A549 (cell line): ENCODE measurements around the gene TCF7L2. TPM values are rescaled to one million over a fixed set of nuclear protein-coding genes. Genes with fewer than 3 reads are reported as not detected.
A peak's percentile ranks its signal among the peaks of the same experiment; 100 is the strongest.

Source experiments
- ATAC-seq, 2 experiments: fragments of 200-7000 bp in 1 of 2; fragments of >200 bp in 1 of 2; cut with Nextera tagmentation in 1 of 2; cut with Tn5 transposase in 1 of 2; 3 replicates each; pipeline versions ENCODE4 v1.8.0 to v1.9.1; 2018 to 2020; ENCODE audit warnings: mild to moderate bottlenecking in 1 of 2, moderate library complexity in 1 of 2
- CTCF ChIA-PET: fragments of 300-600 bp; sonication (Branson Sonifier 250); formaldehyde crosslinking; extraction: SDS; loops from one replicate; lab custom pipeline; 2021; ENCODE audit warnings: antibody characterized with exemption, inconsistent platforms; lab: Yijun Ruan, JAX
- POLR2A ChIA-PET: fragments of 350-600 bp; formaldehyde crosslinking; extraction: SDS; loops from one replicate; lab custom pipeline; 2021; ENCODE audit warnings: antibody characterized with exemption, inconsistent platforms; lab: Yijun Ruan, JAX
- DNase-seq, 2 experiments: peaks; one replicate each; pipeline versions ENCODE4 v3.0.0 to v3.0.0-alpha.2; 2011 to 2016; ENCODE audit warnings: low read depth in 1 of 2, low spot score in 1 of 2
- FAIRE-seq: peaks from 2 replicates; lab custom pipeline; 2011; peaks lifted over from hg19 to GRCh38; lab: Jason Lieb, UNC
- H3K27ac ChIP-seq, 2 experiments: fragments of >200 bp; sonication (Bioruptor Twin); formaldehyde crosslinking; 3 replicates each; pipeline ENCODE4 v1.5.1; 2016 to 2017
- H3K4me1 ChIP-seq: fragments of >200 bp; sonication (Bioruptor Twin); formaldehyde crosslinking; 3 replicates; pipeline ENCODE4 v1.6.1; 2016
- H3K4me2 ChIP-seq: fragments of >200 bp; sonication (Bioruptor Twin); formaldehyde crosslinking; 3 replicates; pipeline ENCODE4 v1.6.1; 2016
- H3K4me3 ChIP-seq: fragments of >200 bp; sonication (Bioruptor Twin); formaldehyde crosslinking; 3 replicates; pipeline ENCODE4 v1.5.1; 2016
- H3K9me3 ChIP-seq: fragments of >200 bp; sonication (Bioruptor Twin); formaldehyde crosslinking; 3 replicates; pipeline ENCODE4 v1.6.1; 2016
- BHLHE40 ChIP-seq: IDR thresholded peaks from 2 replicates; pipeline ENCODE4 v1.6.1; 2012; ENCODE audit warnings: low read depth, low read length, inconsistent platforms
- CEBPB ChIP-seq, 2 experiments: fragments of >200 bp in 1 of 2; sonication (Bioruptor Twin) in 1 of 2; formaldehyde crosslinking in 1 of 2; IDR thresholded peaks; 2 replicates each; pipeline ENCODE4 v1.6.1; 2012 to 2016
- CHD2 ChIP-seq: fragments of 150-350 bp; IDR thresholded peaks from 2 replicates; pipeline ENCODE4 v1.6.1; 2014; ENCODE audit warnings: low read length; ENCODE audit not compliant: partially characterized antibody
- CHD4 ChIP-seq: fragments of 200-600 bp; sonication (generic); IDR thresholded peaks from 2 replicates; pipeline ENCODE4 v1.6.1; 2016; ENCODE audit warnings: antibody characterized with exemption, mild to moderate bottlenecking, borderline replicate concordance
- E2F6 ChIP-seq: IDR thresholded peaks from 2 replicates; pipeline ENCODE4 v1.6.1; 2012; ENCODE audit warnings: low read depth, borderline replicate concordance
- EHF ChIP-seq: fragments of 250-450 bp; sonication (Bioruptor Pico); IDR thresholded peaks from 2 replicates; pipeline ENCODE4 v1.5.0; 2020; ENCODE audit warnings: mild to moderate bottlenecking
- ESRRA ChIP-seq: fragments of 150-350 bp; IDR thresholded peaks from 2 replicates; pipeline ENCODE4 v1.6.1; 2014; ENCODE audit warnings: mild to moderate bottlenecking, low read length, borderline replicate concordance
- FOSL2 ChIP-seq, 2 experiments: fragments of 450-650 bp in 1 of 2; fragments of >200 bp in 1 of 2; sonication (Bioruptor Twin) in 1 of 2; formaldehyde crosslinking; IDR thresholded peaks; 2 replicates each; pipeline versions ENCODE4 v1.5.0 to v1.6.1; 2016 to 2020; ENCODE audit warnings: mild to moderate bottlenecking in 1 of 2, moderate library complexity in 1 of 2
- GATA3 ChIP-seq: IDR thresholded peaks from 2 replicates; pipeline ENCODE4 v1.6.1; 2012; ENCODE audit warnings: borderline replicate concordance
- HES2 ChIP-seq: fragments of >200 bp; sonication (Bioruptor Twin); formaldehyde crosslinking; IDR thresholded peaks from 2 replicates; pipeline ENCODE4 v1.6.1; 2016
- HMGXB4 ChIP-seq: fragments of 250-450 bp; sonication (Bioruptor Pico); IDR thresholded peaks from 2 replicates; pipeline ENCODE4 v1.5.0; 2021; ENCODE audit warnings: mild to moderate bottlenecking, moderate library complexity, borderline replicate concordance
- HOXB5 ChIP-seq: fragments of 250-450 bp; sonication (Bioruptor Pico); IDR thresholded peaks from 2 replicates; pipeline ENCODE4 v1.5.0; 2020; ENCODE audit warnings: mild to moderate bottlenecking, moderate library complexity
- MAFK ChIP-seq: fragments of 450-650 bp; IDR thresholded peaks from 2 replicates; pipeline ENCODE4 v1.6.1; 2014; ENCODE audit not compliant: partially characterized antibody
- MYC ChIP-seq: IDR thresholded peaks from 2 replicates; pipeline ENCODE4 v1.6.1; 2012; ENCODE audit warnings: mild to moderate bottlenecking, inconsistent platforms, low read length, improper control_type of control experiment, borderline replicate concordance
- PBX3 ChIP-seq: IDR thresholded peaks from 2 replicates; pipeline ENCODE4 v1.6.1; 2012
- PHF8 ChIP-seq: fragments of 200-600 bp; sonication (generic); IDR thresholded peaks from 2 replicates; pipeline ENCODE4 v1.6.1; 2016; ENCODE audit warnings: low read depth, mild to moderate bottlenecking, antibody characterized with exemption, moderate library complexity, borderline replicate concordance
- REST ChIP-seq: fragments of 200-600 bp; sonication (generic); IDR thresholded peaks from 2 replicates; pipeline ENCODE4 v1.6.1; 2016; ENCODE audit warnings: antibody characterized with exemption, mild to moderate bottlenecking, moderate library complexity
- SMC3 ChIP-seq: fragments of >200 bp; sonication (Bioruptor Twin); formaldehyde crosslinking; IDR thresholded peaks from 3 replicates; pipeline ENCODE4 v1.6.1; 2018; ENCODE audit warnings: inconsistent platforms
- SREBF2 ChIP-seq: fragments of 450-650 bp; IDR thresholded peaks from 2 replicates; pipeline ENCODE4 v1.6.1; 2014; ENCODE audit warnings: mild to moderate bottlenecking, moderate library complexity
- ZSCAN20 ChIP-seq: fragments of 250-450 bp; sonication (Bioruptor Pico); IDR thresholded peaks from 2 replicates; pipeline ENCODE4 v1.8.0; 2022; ENCODE audit warnings: mild to moderate bottlenecking, moderate library complexity
- WGBS: methylation state at CpG from one replicate; pipeline ENCODE4 v1.1.6; 2017; ENCODE audit errors: missing lambda C conversion rate; 5-methylcytosine and 5-hydroxymethylcytosine counted together
- polyA plus RNA-seq, 4 experiments: library from polyadenylated mRNA; depleted of rRNA in 3 of 4; stranded (reverse); fragments of >200 nt; fragmentation: RNase III in 1 of 4; extraction: RNeasy Plus Mini Kit Qiagen cat#74134 plus additional on column Dnase treatment in 1 of 4; gene quantifications; 2 replicates in 3 of 4; 3 replicates in 1 of 4; pipeline ENCODE4 v1.2.3, GENCODE V29; 2011 to 2017

Gene TCF7L2
- polyA plus RNA-seq, 2 of the 4 experiments (the other 2 are of a cell fraction), result 11.3 to 14.5 TPM

- no peak for ATAC-seq
- FAIRE-seq, result no peak
- Histone ChIP-seq H3K9me3 (no peaks in the 10 kb centered on the region), H3K4me3 (no peak overlapping the region), H3K27ac (peak overlapping the region; percentile 23 to 92; a peak in 4 of 6 replicates), H3K4me1 (peaks cover 70% of the 10 kb centered on the region), H3K4me2 (no peak overlapping the region)
- whole genome bisulfite sequencing, result 88% methylated on average over 4 of the region's 4 CpGs
- no peak for DNase-seq
- TF ChIP-seq BHLHE40 (no peak), CHD2 (no peak), REST (no peak), CHD4 (no peak), GATA3 (no peak), HMGXB4 (CRISPR knock-in tag) (no peak), PBX3 (no peak), HES2 (no peak), FOSL2 (IDR thresholded peaks at IDR 0.05) (no peak), FOSL2 (CRISPR knock-in tag; IDR thresholded peaks at IDR 0.05) (no peak), SMC3 (no peak), E2F6 (no peak), EHF (CRISPR knock-in tag) (no peak), MAFK (no peak), PHF8 (no peak)
- ChIA-PET POLR2A (no interaction called here), CTCF (interaction anchor here (0.6 to 2.7 kb wide), 6 partner anchors 11 to 601 kb away, joined by 3 to 8 read pairs (median 3); no protein-coding TSS in a partner anchor)
These were observed 128.3 kb downstream of the TCF7L2 start for GRCh38 chr10:113078282-113078907.

- Histone ChIP-seq H3K4me3 (no peak overlapping the region), H3K4me1 (peaks cover 76% of the 10 kb centered on the region), H3K27ac (peak overlapping the region; percentile 27 to 61; a peak in 5 of 6 replicates), H3K9me3 (no peaks in the 10 kb centered on the region)
- FAIRE-seq, result no peak
- DNase-seq, result no peak
- POLR2A ChIA-PET, result no interaction called here
- WGBS, result 75% methylated on average over 8 of the region's 8 CpGs
- no peak; a peak in 1 of 6 replicates for ATAC-seq
- CTCF ChIA-PET, result interaction anchor here (0.7 to 2.7 kb wide), 3 partner anchors 12 to 29 kb away, joined by 3 to 8 read pairs (median 3); no protein-coding TSS in a partner anchor
- TF ChIP-seq CEBPB (IDR thresholded peaks at IDR 0.05), result 0 out of 4 replicates have a peak, but pooled peaks have one; percentile 3 to 27
- TF ChIP-seq HOXB5 (CRISPR knock-in tag), result no peak
- no peak for TF ChIP-seq MYC
- TF ChIP-seq ESRRA, result no peak
- TF ChIP-seq ZSCAN20, result no peak
- no peak for TF ChIP-seq E2F6
- TF ChIP-seq SREBF2, result no peak
- no peak for TF ChIP-seq BHLHE40
- TF ChIP-seq, all 56 proteins: peak for 1
- H3K4me2 ChIP-seq, result peak overlapping the region; percentile 23; the same call in 1 of the 3 replicates
These were observed 130.2 kb downstream of the TCF7L2 start for GRCh38 chr10:113080061-113080924.
